HG03469 (cell line): ENCODE results near the gene JPH3.

Experiments used
- ATAC-seq: cut with Tn5 transposase; IDR thresholded peaks from one replicate; pipeline ENCODE4 v1.9.1; 2021; ENCODE audit warnings: mild to moderate bottlenecking, moderate library complexity, moderate number of reproducible peaks; ENCODE audit not compliant: unreplicated experiment

The JPH3 gene

GRCh38 chr16:87602001-87602775 is at the start of gene JPH3:
Gene JPH3, plus strand, starts transcription at chr16:87602508. Its CDS starts 639 bp downstream, at chr16:87603147.
- no peak for ATAC-seq

DNA sequence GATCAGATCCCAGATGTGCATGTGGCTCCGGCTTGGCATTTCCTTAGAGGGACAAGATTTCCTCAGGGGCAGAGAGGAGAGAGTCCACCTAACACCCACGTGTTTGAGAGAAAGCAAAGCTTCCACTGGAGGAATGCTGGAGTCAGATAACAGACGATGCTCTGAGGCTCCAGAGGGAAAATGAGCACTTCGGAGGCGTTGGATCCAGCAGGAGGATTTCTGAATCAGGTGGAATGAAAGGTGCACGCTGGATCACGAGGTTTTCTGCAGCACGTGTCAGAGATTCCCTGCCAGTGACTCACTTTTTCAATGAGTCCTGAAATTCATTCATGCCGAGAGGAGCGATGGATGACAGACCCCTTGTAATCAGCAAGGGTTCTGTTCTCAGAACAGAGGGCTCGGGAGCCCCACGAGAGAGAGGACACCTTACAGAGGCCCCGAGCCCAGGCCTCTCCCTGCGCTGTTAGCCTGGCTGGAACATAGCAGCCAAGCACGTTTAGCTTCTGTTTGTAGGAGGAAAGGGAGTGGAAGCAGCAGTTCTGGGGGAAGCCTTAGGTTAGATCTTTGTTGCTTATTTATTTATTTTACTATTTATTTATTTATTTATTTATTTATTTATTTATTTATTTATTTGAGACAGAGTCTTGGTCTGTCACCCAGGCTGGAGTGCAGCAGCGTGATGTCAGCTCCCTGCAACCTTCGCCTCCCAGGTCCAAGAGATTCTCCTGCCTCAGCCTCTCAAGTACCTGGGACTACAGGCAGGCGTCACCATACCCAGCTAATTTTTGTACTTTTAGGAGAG is 49.3 kb upstream of the JPH3 start:
- ATAC-seq = no peak

- ATAC-seq = no peak
Measured at GRCh38 chr16:87554754-87555427, 47.4 kb upstream of the JPH3 start.

DNA sequence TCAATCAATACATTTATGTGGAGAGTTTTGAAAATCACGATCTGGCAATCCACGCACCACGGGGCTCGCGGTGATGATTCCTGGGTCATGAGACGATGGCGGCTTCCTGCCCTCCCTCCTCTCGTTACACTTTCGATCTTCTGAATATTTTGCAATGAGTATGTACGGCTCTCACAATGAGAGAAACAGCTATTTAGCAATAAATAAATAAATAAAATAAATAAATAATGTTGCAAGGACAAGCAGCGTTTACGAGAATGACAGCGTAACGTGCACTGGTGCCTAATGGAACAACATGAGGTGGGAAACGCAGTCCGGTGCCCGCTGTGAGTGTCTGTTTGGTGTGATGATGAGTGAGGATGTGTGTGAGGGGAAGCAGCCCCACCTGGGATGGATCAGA is 46.7 kb upstream of the JPH3 start:
- ATAC-seq = no peak

GRCh38 chr16:87556941-87557459 is 45.3 kb upstream of the JPH3 start:
- no peak for ATAC-seq

DNA sequence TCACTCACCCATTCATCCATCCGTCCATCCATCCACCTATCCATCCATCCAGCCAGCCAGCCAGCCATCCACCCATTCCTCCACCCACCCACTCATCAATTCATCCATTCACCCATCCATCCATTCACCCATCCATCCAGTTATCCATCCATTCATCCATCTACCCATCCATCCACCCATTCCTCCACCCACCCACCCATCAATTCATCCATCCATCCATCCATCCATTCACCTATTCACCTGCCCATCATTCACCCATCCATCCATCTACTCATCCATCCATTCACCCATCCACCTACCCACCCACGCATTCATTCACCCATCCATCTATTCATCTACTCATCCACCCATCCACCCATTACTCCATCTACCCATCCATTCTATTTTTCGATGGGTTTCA is 43.6 kb upstream of the JPH3 start:
- ATAC-seq = no peak

DNA sequence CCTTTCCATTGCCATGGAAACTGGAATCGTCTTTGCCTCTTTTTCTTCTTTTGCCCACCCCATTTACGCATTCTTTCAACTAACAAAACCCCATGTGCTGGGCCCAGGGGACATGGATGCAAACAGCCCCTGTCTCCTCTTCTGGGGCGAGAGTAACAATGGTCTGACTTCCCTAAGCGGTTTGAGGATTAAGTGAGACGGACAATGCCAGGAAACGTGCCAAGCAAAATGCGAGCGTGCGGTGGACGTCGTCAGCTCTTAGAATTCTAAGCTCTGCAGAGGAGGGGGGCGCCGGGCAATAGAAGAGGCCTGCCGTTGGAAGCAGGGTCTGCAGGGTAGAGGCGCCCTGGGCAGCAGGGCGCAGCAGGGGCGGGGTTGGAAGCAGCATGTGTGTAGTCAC is 42.4 kb upstream of the JPH3 start:
- no peak for ATAC-seq

DNA sequence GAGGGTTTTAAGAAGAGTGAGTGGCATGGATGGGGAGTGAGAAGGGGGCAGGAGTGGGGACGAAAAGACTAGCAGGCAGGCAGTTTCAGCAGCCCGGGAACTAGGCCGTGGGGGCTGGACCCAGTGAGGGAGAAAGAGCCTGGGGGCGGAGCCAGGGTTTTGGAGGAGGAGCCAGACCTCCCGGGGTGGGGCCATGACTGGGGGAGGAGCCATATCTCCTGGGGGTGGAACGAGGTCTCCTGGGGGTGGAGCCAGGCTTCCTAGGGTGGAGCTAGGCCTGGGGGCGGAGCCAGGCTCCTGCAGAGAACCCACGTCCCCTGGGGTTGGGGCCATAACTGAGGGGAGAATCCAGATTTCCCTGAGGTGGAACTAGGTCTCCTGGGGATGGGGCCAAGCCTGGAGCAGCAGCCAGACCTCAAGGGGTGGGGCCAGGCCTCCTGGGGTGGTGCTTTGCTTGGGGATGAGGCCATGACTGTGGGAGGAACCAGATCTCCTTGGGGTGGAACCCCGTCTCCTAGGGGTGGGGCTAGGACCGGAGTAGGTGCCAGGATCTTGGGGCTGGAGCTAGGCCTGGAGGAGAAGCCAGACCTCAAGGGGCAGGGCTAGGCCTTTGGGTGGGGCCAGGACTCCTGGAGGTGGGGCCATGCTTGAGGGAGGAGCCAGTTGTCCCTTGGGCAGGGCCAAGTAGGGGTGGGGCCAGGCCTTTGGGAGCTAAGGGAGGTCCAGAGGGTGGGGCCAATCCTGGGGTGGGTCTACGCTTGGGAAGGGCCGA is 41.7 kb upstream of the JPH3 start:
- no peak for ATAC-seq

GRCh38 chr16:87561200-87562105 is 40.9 kb upstream of the JPH3 start:
- ATAC-seq = no peak

- no peak for ATAC-seq
Measured at GRCh38 chr16:87562201-87562600, 40.1 kb upstream of the JPH3 start.

DNA sequence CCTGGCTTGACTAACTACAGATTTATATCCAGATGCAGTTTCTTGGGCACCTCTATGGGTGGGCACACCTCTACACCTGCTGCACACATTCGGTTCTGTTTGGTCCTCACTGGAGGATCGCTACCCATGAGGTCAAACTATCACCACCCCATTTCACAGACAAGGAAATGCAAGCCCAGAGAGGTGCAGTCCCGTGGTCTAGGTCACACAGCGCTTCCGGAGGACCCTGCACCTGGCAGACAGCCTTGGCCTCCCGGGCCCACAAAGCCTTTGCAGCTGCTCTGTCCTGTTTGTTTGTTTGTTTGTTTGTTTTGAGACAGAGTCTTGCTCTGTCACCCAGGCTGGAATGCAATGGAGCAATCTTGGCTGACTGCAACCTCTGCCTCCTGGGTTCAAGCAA is 39.3 kb upstream of the JPH3 start:
- ATAC-seq = no peak

GRCh38 chr16:87563714-87564523 is 38.4 kb upstream of the JPH3 start:
- no peak for ATAC-seq

DNA sequence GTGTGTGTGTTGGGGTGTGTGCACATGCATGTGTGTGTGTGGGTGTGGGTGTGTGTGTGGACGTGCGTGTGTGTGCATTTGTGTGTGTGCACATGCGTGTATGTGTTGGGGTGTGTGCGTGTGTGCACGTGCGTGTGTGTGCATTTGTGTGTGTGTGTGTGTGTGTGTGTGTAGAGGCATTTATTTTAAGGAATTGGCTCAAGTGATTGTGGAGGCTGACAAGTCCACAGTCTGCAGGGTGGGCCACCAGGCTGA is 37.9 kb upstream of the JPH3 start:
- no peak for ATAC-seq

GRCh38 chr16:87569601-87570571 is 32.4 kb upstream of the JPH3 start:
- no peak for ATAC-seq

DNA sequence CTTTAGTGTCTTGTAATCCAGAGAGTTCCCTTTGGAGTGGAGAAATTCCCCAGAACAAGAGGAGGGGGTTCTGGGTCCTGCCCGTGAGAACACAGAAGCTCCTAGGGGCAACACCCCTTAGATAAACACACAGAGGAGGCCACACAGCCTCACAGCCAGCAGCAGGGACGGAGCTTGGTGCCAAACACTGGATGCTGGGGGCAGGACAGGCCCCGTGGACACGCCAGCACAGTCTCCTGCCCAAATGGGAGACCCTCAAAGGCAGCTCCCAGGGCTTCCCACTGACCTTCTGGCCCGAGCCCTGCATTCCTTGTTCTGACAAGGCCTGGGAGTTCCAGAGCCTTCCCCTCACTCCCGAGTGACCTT is 31.8 kb upstream of the JPH3 start:
- ATAC-seq = no peak

GRCh38 chr16:87570938-87571867 is 31.1 kb upstream of the JPH3 start:
- ATAC-seq = no peak

GRCh38 chr16:87571868-87572244 is 30.5 kb upstream of the JPH3 start:
- no peak for ATAC-seq
